ENCODE results near the gene TCL1A. TPM values are rescaled to one million over a fixed set of nuclear protein-coding genes. Genes with fewer than 3 reads are reported as not detected.
A peak's percentile ranks its signal among the peaks of the same experiment; 100 is the strongest.
"Not testable (repeated sequence)": the region's sequence is repeated elsewhere in the genome, so short reads cannot be mapped to it uniquely, and the experiment has no call there.

The TCL1A gene
- total and polyA plus RNA-seq, 10 of the 15 experiments (the other 5 are each of a cell fraction or from before 2014, with no cell fraction given) = 5.9 to 283 (median 113) TPM

DNA sequence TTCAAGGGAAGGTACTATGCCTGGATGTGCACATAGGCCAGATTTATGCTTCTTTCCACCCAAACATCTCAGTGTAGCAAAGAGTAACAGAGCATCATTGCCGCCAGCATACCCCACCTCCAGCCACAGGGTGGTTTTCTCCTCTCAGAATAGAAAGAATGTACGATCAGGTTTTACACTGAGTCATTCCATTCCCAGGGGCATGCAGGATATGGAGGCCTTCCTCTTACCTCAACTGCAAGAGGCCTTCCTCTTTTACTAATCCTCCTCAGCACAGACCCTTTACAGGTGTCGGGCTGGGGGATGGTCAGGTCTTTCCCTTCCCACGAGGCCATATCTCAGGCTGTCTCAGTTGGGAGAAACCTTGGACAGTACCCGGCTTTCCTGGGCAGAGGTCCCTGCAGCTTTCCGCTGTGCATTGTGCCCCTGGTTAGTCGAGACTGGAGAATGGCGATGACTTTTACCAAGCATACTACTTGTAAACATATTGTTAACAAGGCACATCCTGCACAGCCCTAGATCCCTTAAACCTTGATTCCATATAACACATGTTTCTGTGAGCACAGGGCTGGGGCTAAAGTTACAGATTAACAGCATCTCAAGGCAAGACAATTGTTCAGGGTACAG is 15.6 kb upstream of the TCL1A start:
- H3K4me3 ChIP-seq; H3K27me3 ChIP-seq (replicated peaks in 1 of 2; ENCODE audit: control insufficient read depth in 2 of 2, insufficient read depth in 2 of 2, low read length in 1 of 2); POLR2A ChIA-PET; H4K20me1 ChIP-seq (ENCODE audit: control insufficient read depth, insufficient read depth); H3K9ac ChIP-seq (ENCODE audit: control insufficient read depth, insufficient read depth, low read length); in situ Hi-C loops (cut with MboI); RAD21 ChIA-PET (ENCODE audit: unreplicated experiment); BruUV-seq (replicated peaks); H3K9me3 ChIP-seq (replicated peaks; ENCODE audit: control insufficient read depth, insufficient read depth, low read length); H2AFZ ChIP-seq (ENCODE audit: control insufficient read depth, low read depth, low read length); H3K79me2 ChIP-seq (ENCODE audit: control insufficient read depth, insufficient read depth, low read length); H3K36me3 ChIP-seq (ENCODE audit: control insufficient read depth in 2 of 2, insufficient read depth in 2 of 2, low read length in 1 of 2): not testable (repeated sequence)
- DNase-seq (ENCODE audit: low read depth, low spot score) = peak; percentile 61
- SMC1A ChIA-PET (ENCODE audit: uncharacterized antibody, unreplicated experiment) = interaction anchor here (2.7 kb wide), 1 partner anchor 14 kb away, joined by 12 read pairs; no protein-coding TSS in a partner anchor
- H3K4me1 ChIP-seq (ENCODE audit: control insufficient read depth, insufficient read depth, low read length) = peaks cover 45% of the 10 kb centered on the region
- H3K27ac ChIP-seq (ENCODE audit: control insufficient read depth, insufficient read depth) = peak overlapping the region; percentile 32
- 28% methylated on average over 8 of the region's 8 CpGs for whole genome bisulfite sequencing (ENCODE audit: insufficient coverage, insufficient replicate concordance, low lambda C conversion rate, missing lambda C conversion rate)
- peak overlapping the region; percentile 47 for H3K4me2 ChIP-seq (ENCODE audit: control insufficient read depth, insufficient read depth)
- intact Hi-C loops (cut with micrococcal nuclease; ENCODE audit: unreplicated experiment) = loop anchor here (5.0 kb wide), 1 partner anchor 67 kb away; no protein-coding TSS in a partner anchor
- ATAC-seq = peak; percentile 78
- CTCF ChIA-PET = interaction anchor here (1.0 kb wide), 1 partner anchor 11 kb away, joined by 3 read pairs; no protein-coding TSS in a partner anchor
- FAIRE-seq = peak; percentile 7
- TF ChIP-seq FOXM1 (IDR thresholded peaks at IDR 0.05; ENCODE audit: low read depth, low read length) (0 out of 2 replicates have a peak, but pooled peaks have one; percentile 41), RAD21 (IDR thresholded peaks at IDR 0.05; ENCODE audit: insufficient read depth, low read depth, low read length) (peak; percentile 27; the same call in 1 of the 2 replicates), NFIC (IDR thresholded peaks at IDR 0.05; ENCODE audit: low read depth, low read length) (peak; percentile 65), CREM (IDR thresholded peaks at IDR 0.05; ENCODE audit: low read depth) (peak; percentile 53; the same call in 1 of the 2 replicates), ETV6 (conservative IDR thresholded peaks at IDR 0.05 in 1 of 2, IDR thresholded peaks at IDR 0.05 in 1 of 2; ENCODE audit: borderline replicate concordance in 1 of 2, low read depth in 1 of 2) (peak in 1 of 2 experiments; percentile 8; a peak in 1 of 4 replicates), IRF4 (IDR thresholded peaks at IDR 0.05; ENCODE audit: low read depth, low read length) (peak; percentile 35; the same call in 1 of the 2 replicates), SPI1 (IDR thresholded peaks at IDR 0.05; ENCODE audit: borderline replicate concordance, insufficient read depth, low read depth, low read length) (peak; percentile 74), RUNX3 (IDR thresholded peaks at IDR 0.05; ENCODE audit: low read length) (peak; percentile 80), JUNB (IDR thresholded peaks at IDR 0.05) (peak; percentile 75), IKZF1 (conservative IDR thresholded peaks at IDR 0.05) (peak; percentile 60), CBFB (IDR thresholded peaks at IDR 0.05; ENCODE audit: low read depth) (0 out of 2 replicates have a peak, but pooled peaks have one; percentile 17), BCL11A (IDR thresholded peaks at IDR 0.05; ENCODE audit: low read depth, low read length) (peak; percentile 37; the same call in 1 of the 2 replicates), DPF2 (IDR thresholded peaks at IDR 0.05) (peak; percentile 39; the same call in 1 of the 2 replicates), IKZF2 (IDR thresholded peaks at IDR 0.05) (peak; percentile 63 to 67), TCF12 (IDR thresholded peaks at IDR 0.05; ENCODE audit: low read depth, low read length) (0 out of 2 replicates have a peak, but pooled peaks have one; percentile 53)
- TF ChIP-seq, protein P1, sequence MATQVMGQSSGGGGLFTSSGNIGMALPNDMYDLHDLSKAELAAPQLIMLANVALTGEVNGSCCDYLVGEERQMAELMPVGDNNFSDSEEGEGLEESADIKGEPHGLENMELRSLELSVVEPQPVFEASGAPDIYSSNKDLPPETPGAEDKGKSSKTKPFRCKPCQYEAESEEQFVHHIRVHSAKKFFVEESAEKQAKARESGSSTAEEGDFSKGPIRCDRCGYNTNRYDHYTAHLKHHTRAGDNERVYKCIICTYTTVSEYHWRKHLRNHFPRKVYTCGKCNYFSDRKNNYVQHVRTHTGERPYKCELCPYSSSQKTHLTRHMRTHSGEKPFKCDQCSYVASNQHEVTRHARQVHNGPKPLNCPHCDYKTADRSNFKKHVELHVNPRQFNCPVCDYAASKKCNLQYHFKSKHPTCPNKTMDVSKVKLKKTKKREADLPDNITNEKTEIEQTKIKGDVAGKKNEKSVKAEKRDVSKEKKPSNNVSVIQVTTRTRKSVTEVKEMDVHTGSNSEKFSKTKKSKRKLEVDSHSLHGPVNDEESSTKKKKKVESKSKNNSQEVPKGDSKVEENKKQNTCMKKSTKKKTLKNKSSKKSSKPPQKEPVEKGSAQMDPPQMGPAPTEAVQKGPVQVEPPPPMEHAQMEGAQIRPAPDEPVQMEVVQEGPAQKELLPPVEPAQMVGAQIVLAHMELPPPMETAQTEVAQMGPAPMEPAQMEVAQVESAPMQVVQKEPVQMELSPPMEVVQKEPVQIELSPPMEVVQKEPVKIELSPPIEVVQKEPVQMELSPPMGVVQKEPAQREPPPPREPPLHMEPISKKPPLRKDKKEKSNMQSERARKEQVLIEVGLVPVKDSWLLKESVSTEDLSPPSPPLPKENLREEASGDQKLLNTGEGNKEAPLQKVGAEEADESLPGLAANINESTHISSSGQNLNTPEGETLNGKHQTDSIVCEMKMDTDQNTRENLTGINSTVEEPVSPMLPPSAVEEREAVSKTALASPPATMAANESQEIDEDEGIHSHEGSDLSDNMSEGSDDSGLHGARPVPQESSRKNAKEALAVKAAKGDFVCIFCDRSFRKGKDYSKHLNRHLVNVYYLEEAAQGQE (IDR thresholded peaks at IDR 0.05; ENCODE audit: low read depth, low read length) = peak; percentile 56; the same call in 1 of the 2 replicates
- TF ChIP-seq, protein P2, sequence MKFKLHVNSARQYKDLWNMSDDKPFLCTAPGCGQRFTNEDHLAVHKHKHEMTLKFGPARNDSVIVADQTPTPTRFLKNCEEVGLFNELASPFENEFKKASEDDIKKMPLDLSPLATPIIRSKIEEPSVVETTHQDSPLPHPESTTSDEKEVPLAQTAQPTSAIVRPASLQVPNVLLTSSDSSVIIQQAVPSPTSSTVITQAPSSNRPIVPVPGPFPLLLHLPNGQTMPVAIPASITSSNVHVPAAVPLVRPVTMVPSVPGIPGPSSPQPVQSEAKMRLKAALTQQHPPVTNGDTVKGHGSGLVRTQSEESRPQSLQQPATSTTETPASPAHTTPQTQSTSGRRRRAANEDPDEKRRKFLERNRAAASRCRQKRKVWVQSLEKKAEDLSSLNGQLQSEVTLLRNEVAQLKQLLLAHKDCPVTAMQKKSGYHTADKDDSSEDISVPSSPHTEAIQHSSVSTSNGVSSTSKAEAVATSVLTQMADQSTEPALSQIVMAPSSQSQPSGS (IDR thresholded peaks at IDR 0.05; ENCODE audit: low read length) = peak; percentile 58; the same call in 1 of the 2 replicates
- TF ChIP-seq, protein P3, sequence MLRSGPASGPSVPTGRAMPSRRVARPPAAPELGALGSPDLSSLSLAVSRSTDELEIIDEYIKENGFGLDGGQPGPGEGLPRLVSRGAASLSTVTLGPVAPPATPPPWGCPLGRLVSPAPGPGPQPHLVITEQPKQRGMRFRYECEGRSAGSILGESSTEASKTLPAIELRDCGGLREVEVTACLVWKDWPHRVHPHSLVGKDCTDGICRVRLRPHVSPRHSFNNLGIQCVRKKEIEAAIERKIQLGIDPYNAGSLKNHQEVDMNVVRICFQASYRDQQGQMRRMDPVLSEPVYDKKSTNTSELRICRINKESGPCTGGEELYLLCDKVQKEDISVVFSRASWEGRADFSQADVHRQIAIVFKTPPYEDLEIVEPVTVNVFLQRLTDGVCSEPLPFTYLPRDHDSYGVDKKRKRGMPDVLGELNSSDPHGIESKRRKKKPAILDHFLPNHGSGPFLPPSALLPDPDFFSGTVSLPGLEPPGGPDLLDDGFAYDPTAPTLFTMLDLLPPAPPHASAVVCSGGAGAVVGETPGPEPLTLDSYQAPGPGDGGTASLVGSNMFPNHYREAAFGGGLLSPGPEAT (IDR thresholded peaks at IDR 0.05; ENCODE audit: low read depth) = peak; percentile 21; the same call in 1 of the 2 replicates

Measured in GM12878 (cell line).